Spleen (tissue), 11 donors: ENCODE measurements around the gene ERC1. TPM values are rescaled to one million over a fixed set of nuclear protein-coding genes. Genes with fewer than 3 reads are reported as not detected.

Experiments
- DNase-seq: peaks from one replicate; pipeline ENCODE4 v3.0.0-alpha.2; 2020
- H3K27ac ChIP-seq, 8 donors: fragments of 200-600 bp; sonication (generic) in 7 of 8; 1 replicate in 4 of 8; 2 replicates in 4 of 8; pipeline versions ENCODE4 v1.5.0 to v1.8.0; 2016 to 2021; ENCODE audit warnings: inconsistent platforms in 4 of 8, mild to moderate bottlenecking in 4 of 8, moderate library complexity in 1 of 8
- H3K27me3 ChIP-seq, 7 donors: fragments of 200-600 bp; sonication (generic) in 6 of 7; replicated peaks in 1 of 7; 1 replicate in 4 of 7; 2 replicates in 3 of 7; pipeline versions ENCODE4 v1.5.0 to v1.8.0; 2016 to 2021; ENCODE audit warnings: inconsistent platforms in 3 of 7, mild to moderate bottlenecking in 1 of 7
- H3K36me3 ChIP-seq, 6 donors: fragments of 200-600 bp; sonication (generic) in 5 of 6; 1 replicate in 4 of 6; 2 replicates in 2 of 6; pipeline versions ENCODE4 v1.5.0 to v1.8.0; 2016 to 2021; ENCODE audit warnings: inconsistent platforms in 2 of 6
- H3K4me1 ChIP-seq, 6 donors: fragments of 200-600 bp; sonication (generic) in 5 of 6; 1 replicate in 3 of 6; 2 replicates in 3 of 6; pipeline versions ENCODE4 v1.5.0 to v1.8.0; 2016 to 2021; ENCODE audit warnings: inconsistent platforms in 3 of 6
- H3K4me3 ChIP-seq, 8 donors: fragments of 200-600 bp; sonication (generic) in 7 of 8; 1 replicate in 4 of 8; 2 replicates in 4 of 8; pipeline versions ENCODE4 v1.5.0 to v1.8.0; 2016 to 2021; ENCODE audit warnings: inconsistent platforms in 4 of 8, mild to moderate bottlenecking in 4 of 8, moderate library complexity in 2 of 8
- H3K9me3 ChIP-seq, 8 donors: fragments of 200-600 bp; sonication (generic) in 7 of 8; 1 replicate in 4 of 8; 2 replicates in 4 of 8; pipeline versions ENCODE4 v1.5.0 to v1.8.0; 2016 to 2021; ENCODE audit warnings: inconsistent platforms in 4 of 8
- POLR2A ChIP-seq, 3 donors: fragments of 450-650 bp; IDR thresholded peaks; one replicate each; pipeline ENCODE4 v1.5.1; 2017; ENCODE audit warnings: antibody characterized with exemption in 3 of 3, mild to moderate bottlenecking in 1 of 3
- POLR2AphosphoS5 ChIP-seq, 3 donors: sonication (generic); formaldehyde crosslinking; IDR thresholded peaks; one replicate each; pipeline ENCODE4 v1.5.1; 2017; ENCODE audit warnings: antibody characterized with exemption in 3 of 3
- WGBS, 5 donors: extraction: QIAGEN DNeasy Blood & Tissue Kit in 3 of 5; methylation state at CpG; one replicate each; pipeline versions ENCODE4 v1.1.5 to v1.1.7; 2013 to 2018; 5-methylcytosine and 5-hydroxymethylcytosine counted together
- intact Hi-C: fragments of 100-400 bp; cut with DNase I; formaldehyde crosslinking; loops from one replicate; pipeline ENCODE4 v1.15.0; 2023; ENCODE audit warnings: low total_unique reads
- polyA plus RNA-seq, 3 donors: library from polyadenylated mRNA; stranded (reverse); fragments of 200-250 nt; gene quantifications; one replicate each; pipeline ENCODE4 v1.2.1, GENCODE V29; 2013
- total RNA-seq, 7 donors: library from RNA; depleted of rRNA in 3 of 7; stranded (reverse); fragments of >200 nt in 3 of 7; fragmentation: NEBNext Ultra II Directional in 4 of 7; extraction: Animal tissue kit (Norgen Biotek cat#: 25700) in 4 of 7; gene quantifications; one replicate each; pipeline versions ENCODE4 v1.1.0 to v1.2.1, GENCODE V29; 2016 to 2021
- TF ChIP-seq, protein P1 (sequence below), 11 experiments: fragments of 200-600 bp in 7 of 11; fragments of 450-650 bp in 4 of 11; sonication (generic) in 4 of 11; IDR thresholded peaks in 8 of 11; conservative IDR thresholded peaks in 3 of 11; 1 replicate in 7 of 11; 2 replicates in 4 of 11; pipeline versions ENCODE4 v1.4.0 to v1.8.0; 2016 to 2021; ENCODE audit warnings: antibody characterized with exemption in 11 of 11, inconsistent platforms in 4 of 11, mild to moderate bottlenecking in 1 of 11
- donor health status: healthy with polysubstance abuse.
- donor health status: DM: no; HTN: no; CAD: no; lungs with moderate emphysema.
- donor health status: DM: no; HTN: no; CAD: no.
- donor health status: Bipolar disorder and iron deficiency.
- donor health status: healthy.
- donor health status: DM: no; HTN: no; CAD: no.
- donor health status: DM: yes; HTN: yes; CAD: no.

ERC1 gene
- total and polyA plus RNA-seq, 10 donors = 1.2 to 73.4 (median 42.6) TPM

DNA sequence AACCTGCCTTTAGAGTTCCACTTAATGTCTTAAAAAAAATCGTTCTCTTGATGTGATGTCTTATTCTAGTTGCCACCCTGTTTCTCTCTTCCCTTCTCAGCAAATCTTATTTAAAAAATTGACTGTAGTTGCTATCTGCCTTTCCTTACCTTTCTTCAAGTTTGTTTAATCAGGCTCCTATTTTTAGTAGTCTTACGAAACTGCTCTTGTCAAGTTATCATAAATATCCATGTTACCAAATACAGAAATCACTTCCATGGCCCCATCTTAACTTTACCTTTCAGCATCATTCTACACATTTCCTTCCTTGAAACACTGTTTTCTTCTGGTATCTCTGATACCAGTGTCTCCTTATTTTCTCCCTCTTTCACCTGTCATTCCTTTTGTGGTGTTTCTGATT is 227.3 kb downstream of the ERC1 start:
- Histone ChIP-seq H3K27me3 (no peaks in the 10 kb centered on the region), H3K36me3 (no peaks in the 10 kb centered on the region), H3K9me3 (no peaks in the 10 kb centered on the region), H3K27ac (peak overlapping the region in 4 of 8 donors; percentile 57 to 74 (median 72)), H3K4me1 (peaks cover 0 to 24% (median 6%) of the 10 kb centered on the region in 6 donors), H3K4me3 (no peak overlapping the region)
- WGBS, 5 donors = 82 to 91% (median 89%) methylated on average over 2 of the region's 2 CpGs
- TF ChIP-seq POLR2AphosphoS5 (IDR thresholded peaks at IDR 0.05) = no peak
- TF ChIP-seq, protein P1, sequence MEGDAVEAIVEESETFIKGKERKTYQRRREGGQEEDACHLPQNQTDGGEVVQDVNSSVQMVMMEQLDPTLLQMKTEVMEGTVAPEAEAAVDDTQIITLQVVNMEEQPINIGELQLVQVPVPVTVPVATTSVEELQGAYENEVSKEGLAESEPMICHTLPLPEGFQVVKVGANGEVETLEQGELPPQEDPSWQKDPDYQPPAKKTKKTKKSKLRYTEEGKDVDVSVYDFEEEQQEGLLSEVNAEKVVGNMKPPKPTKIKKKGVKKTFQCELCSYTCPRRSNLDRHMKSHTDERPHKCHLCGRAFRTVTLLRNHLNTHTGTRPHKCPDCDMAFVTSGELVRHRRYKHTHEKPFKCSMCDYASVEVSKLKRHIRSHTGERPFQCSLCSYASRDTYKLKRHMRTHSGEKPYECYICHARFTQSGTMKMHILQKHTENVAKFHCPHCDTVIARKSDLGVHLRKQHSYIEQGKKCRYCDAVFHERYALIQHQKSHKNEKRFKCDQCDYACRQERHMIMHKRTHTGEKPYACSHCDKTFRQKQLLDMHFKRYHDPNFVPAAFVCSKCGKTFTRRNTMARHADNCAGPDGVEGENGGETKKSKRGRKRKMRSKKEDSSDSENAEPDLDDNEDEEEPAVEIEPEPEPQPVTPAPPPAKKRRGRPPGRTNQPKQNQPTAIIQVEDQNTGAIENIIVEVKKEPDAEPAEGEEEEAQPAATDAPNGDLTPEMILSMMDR (IDR thresholded peaks at IDR 0.05 in 8 of 11, conservative IDR thresholded peaks at IDR 0.05 in 3 of 11) = no peak
- TF ChIP-seq POLR2A (IDR thresholded peaks at IDR 0.05) = no peak
- DNase-seq = no peak
- intact Hi-C loops = no loop called here

DNA sequence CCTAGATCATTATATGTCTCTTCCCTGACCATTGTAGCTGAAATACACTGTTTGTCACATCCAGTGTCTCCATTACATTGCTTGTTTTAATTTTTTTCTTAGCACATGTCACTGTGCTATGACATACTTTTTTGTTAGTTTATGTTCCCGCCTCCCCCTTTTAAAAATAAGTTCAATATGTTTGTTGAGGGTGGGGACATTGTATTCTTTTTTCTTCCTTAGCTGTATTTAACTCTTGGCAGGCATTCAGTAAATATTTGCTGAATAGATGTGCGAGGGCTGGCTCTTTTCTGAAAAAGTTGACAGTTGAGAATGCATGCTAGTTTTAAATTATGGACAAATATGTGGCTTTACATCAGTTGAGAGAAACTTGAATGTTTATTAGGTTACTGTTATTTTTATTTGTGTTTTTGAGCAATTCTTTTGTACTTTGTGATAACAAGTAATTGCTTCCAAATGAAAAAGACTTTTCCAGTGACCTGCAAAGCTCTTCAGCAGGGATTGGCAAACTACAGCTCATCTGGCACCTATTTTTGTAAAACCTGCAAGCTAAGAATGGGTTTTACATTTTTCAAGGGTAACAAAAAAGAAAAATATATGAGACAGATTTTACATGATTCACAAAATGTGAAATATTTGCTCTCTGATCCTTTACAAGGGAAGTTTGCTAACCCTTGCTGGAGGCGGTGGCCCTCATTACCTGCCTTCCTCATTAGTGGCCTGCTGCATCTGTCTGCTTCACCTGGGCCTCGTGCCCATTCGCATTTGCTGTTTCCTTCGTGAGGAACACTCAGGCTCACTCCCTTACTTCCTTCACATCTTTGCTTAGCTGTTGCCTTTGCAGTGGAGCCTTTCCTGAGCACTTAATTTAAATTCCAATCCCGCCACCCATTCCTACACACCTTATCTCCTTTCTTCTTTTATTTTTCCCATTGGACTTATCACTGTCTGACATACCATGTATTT is 229.4 kb downstream of the ERC1 start:
- TF ChIP-seq POLR2A (IDR thresholded peaks at IDR 0.05) = no peak
- no peak for TF ChIP-seq POLR2AphosphoS5 (IDR thresholded peaks at IDR 0.05)
- TF ChIP-seq, protein P1 (IDR thresholded peaks at IDR 0.05 in 8 of 11, conservative IDR thresholded peaks at IDR 0.05 in 3 of 11) = no peak
- no peak for DNase-seq
- intact Hi-C loops = no loop called here
- Histone ChIP-seq H3K9me3 (no peaks in the 10 kb centered on the region), H3K36me3 (no peaks in the 10 kb centered on the region), H3K4me1 (peaks cover 0 to 24% (median 6%) of the 10 kb centered on the region in 6 donors), H3K4me3 (no peak overlapping the region), H3K27me3 (no peaks in the 10 kb centered on the region), H3K27ac (no peak overlapping the region)
- 69 to 85% (median 81%) methylated on average over 7 of the region's 7 CpGs for WGBS, 5 donors

- Histone ChIP-seq H3K4me1 (peaks cover 0 to 16% (median 4%) of the 10 kb centered on the region in 6 donors), H3K36me3 (no peaks in the 10 kb centered on the region), H3K27ac (no peak overlapping the region), H3K9me3 (no peaks in the 10 kb centered on the region), H3K4me3 (no peak overlapping the region), H3K27me3 (no peaks in the 10 kb centered on the region)
- 92 to 98% (median 96%) methylated on average over 4 of the region's 4 CpGs for WGBS, 5 donors
- intact Hi-C loops = no loop called here
- TF ChIP-seq POLR2A (IDR thresholded peaks at IDR 0.05) (no peak), POLR2AphosphoS5 (IDR thresholded peaks at IDR 0.05) (no peak)
- TF ChIP-seq, protein P1 (IDR thresholded peaks at IDR 0.05 in 8 of 11, conservative IDR thresholded peaks at IDR 0.05 in 3 of 11) = no peak
- DNase-seq = no peak
Measured at GRCh38 chr12:1222858-1223639, 232.0 kb downstream of the ERC1 start.
